Fibroblast of lung (primary cell): ENCODE measurements around the gene CLIC4.

Source experiments
- CTCF ChIP-seq, 2 donors: IDR thresholded peaks in 1 of 2; conservative IDR thresholded peaks in 1 of 2; 1 replicate in 1 of 2; 2 replicates in 1 of 2; pipeline ENCODE4 v1.5.1; 2011 to 2012; ENCODE audit warnings: low read length in 2 of 2, control low read depth in 1 of 2, inconsistent platforms in 1 of 2, low read depth in 1 of 2, mild to moderate bottlenecking in 1 of 2
- EZH2 ChIP-seq: IDR thresholded peaks from 2 replicates; pipeline ENCODE4 v1.5.1; 2012; ENCODE audit warnings: low read length, control low read depth, mild to moderate bottlenecking; ENCODE audit errors: missing control alignments

DNA sequence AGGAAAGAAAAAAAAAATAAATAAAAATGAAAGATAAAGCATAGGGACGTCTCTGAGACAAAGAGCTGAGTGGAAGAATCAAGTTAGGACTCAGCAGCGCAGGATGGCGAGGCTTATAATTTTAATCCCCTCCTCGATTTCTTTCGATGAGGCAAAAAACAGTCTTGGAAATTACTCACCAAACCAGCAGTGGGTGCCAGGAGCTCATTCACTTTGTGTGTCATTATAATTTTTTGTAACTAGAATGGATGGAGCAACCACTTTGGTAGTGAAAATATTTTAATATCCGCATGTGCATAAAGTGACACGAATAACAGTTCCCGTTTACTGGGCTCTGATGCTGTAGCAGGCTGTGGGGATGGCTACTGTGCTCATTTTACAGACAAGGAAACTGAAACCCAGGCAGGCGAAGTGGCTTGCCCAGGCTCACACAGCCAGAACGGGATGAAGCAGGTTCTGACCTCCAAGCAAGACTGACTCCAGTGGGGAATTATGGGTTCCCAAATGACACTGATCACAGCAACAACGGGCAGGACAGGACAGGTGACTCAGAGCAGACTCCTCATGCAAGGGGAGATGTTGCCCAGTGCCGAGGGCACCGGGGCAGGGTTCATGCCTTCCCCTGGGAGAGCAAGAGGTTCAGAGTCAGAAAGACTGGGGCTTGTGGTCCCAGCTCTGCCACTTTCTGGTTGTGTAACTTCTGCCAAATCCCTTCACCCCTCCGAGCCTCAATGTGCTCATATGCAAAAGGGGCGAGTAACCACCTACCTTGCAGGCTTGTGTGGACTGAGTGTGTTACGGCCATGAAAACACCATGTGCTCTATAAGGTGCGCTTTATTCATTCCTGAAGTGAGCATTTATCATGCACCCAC is 121.2 kb downstream of the CLIC4 start:
- TF ChIP-seq CTCF (conservative IDR thresholded peaks at IDR 0.05 in 1 of 2, IDR thresholded peaks at IDR 0.05 in 1 of 2; ENCODE audit: low read depth in 1 of 2, low read length in 2 of 2) (no peak), EZH2 (no peak)
